Astrocyte (in vitro differentiated cells and primary cell): ENCODE results near the gene TBX6.

ENCODE experiments used
- EZH2 ChIP-seq: IDR thresholded peaks from 2 replicates; pipeline ENCODE4 v1.6.1; 2012; ENCODE audit warnings: mild to moderate bottlenecking, low read length, inconsistent platforms; ENCODE audit not compliant: insufficient read depth
- TF ChIP-seq, protein P1 (sequence below): IDR thresholded peaks from 2 replicates; pipeline ENCODE4 v1.5.1; 2011; ENCODE audit warnings: low read depth, mild to moderate bottlenecking, inconsistent platforms, low read length, moderate library complexity; ENCODE audit not compliant: insufficient read depth

- TF ChIP-seq, protein P1, sequence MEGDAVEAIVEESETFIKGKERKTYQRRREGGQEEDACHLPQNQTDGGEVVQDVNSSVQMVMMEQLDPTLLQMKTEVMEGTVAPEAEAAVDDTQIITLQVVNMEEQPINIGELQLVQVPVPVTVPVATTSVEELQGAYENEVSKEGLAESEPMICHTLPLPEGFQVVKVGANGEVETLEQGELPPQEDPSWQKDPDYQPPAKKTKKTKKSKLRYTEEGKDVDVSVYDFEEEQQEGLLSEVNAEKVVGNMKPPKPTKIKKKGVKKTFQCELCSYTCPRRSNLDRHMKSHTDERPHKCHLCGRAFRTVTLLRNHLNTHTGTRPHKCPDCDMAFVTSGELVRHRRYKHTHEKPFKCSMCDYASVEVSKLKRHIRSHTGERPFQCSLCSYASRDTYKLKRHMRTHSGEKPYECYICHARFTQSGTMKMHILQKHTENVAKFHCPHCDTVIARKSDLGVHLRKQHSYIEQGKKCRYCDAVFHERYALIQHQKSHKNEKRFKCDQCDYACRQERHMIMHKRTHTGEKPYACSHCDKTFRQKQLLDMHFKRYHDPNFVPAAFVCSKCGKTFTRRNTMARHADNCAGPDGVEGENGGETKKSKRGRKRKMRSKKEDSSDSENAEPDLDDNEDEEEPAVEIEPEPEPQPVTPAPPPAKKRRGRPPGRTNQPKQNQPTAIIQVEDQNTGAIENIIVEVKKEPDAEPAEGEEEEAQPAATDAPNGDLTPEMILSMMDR, result no peak
- TF ChIP-seq EZH2, result no peak
Measured at GRCh38 chr16:30060836-30061554, 30.7 kb downstream of the TBX6 start.
